T-cell (primary cell): Measurements from ENCODE around the gene SHC4. TPM values are rescaled to one million over a fixed set of nuclear protein-coding genes. Genes with fewer than 3 reads are reported as not detected.
"Not testable (repeated sequence)": the region's sequence is repeated elsewhere in the genome, so short reads cannot be mapped to it uniquely, and the experiment has no call there.

Experiments used
- ATAC-seq, 4 experiments: fragments of 200-7000 bp in 3 of 4; fragments of 150-1000 bp in 1 of 4; cut with Tn5 transposase; replicated peaks in 1 of 4; 1 replicate in 3 of 4; 2 replicates in 1 of 4; pipeline ENCODE4 v1.10.0; 2021; ENCODE audit warnings: moderate library complexity in 3 of 4, mild to moderate bottlenecking in 2 of 4, moderate number of reproducible peaks in 1 of 4
- CTCF ChIA-PET, 2 donors: fragments of 300-600 bp; sonication (Branson Sonifier 250); formaldehyde crosslinking; loops; one replicate each; lab custom pipeline; 2022; ENCODE audit warnings: antibody characterized with exemption in 2 of 2; lab: Charles Lee
- POLR2A ChIA-PET, 2 donors: fragments of 300-600 bp; sonication (Branson Sonifier 250); formaldehyde crosslinking; loops; one replicate each; lab custom pipeline; 2022; ENCODE audit warnings: antibody characterized with exemption in 2 of 2; lab: Charles Lee
- DNase-seq, 35 experiments: peaks; one replicate each; pipeline versions ENCODE4 v3.0.0 to v3.0.0-alpha.2; 2013 to 2023
- H3K27ac ChIP-seq: one replicate; pipeline ENCODE4 v1.5.1; 2013; ENCODE audit warnings: low read length
- H3K27me3 ChIP-seq, 2 experiments: replicated peaks in 1 of 2; 1 replicate in 1 of 2; 2 replicates in 1 of 2; pipeline versions ENCODE4 v1.6.1 to v1.7.0; 2013; ENCODE audit warnings: low read length in 1 of 2, mixed read lengths in 1 of 2; ENCODE audit not compliant: control insufficient read depth in 2 of 2, insufficient read depth in 2 of 2; ENCODE audit errors: extremely low read depth in 1 of 2
- H3K36me3 ChIP-seq, 2 donors: 1 replicate in 1 of 2; 2 replicates in 1 of 2; pipeline versions ENCODE4 v1.6.1 to v1.7.0; 2013; ENCODE audit warnings: low read length in 1 of 2; ENCODE audit not compliant: control insufficient read depth in 2 of 2, insufficient read depth in 1 of 2; ENCODE audit errors: extremely low read depth in 1 of 2
- H3K4me1 ChIP-seq, 2 experiments: 1 replicate in 1 of 2; 2 replicates in 1 of 2; pipeline versions ENCODE4 v1.6.1 to v1.7.0; 2013; ENCODE audit warnings: low read length in 2 of 2, mixed read lengths in 1 of 2; ENCODE audit not compliant: insufficient read depth in 2 of 2, control insufficient read depth in 1 of 2; ENCODE audit errors: extremely low read depth in 1 of 2
- H3K4me3 ChIP-seq, 2 donors: 1 replicate in 1 of 2; 2 replicates in 1 of 2; pipeline versions ENCODE4 v1.5.1 to v1.7.0; 2013; ENCODE audit warnings: mild to moderate bottlenecking in 2 of 2, low read length in 1 of 2, moderate library complexity in 1 of 2; ENCODE audit not compliant: control insufficient read depth in 1 of 2; ENCODE audit errors: extremely low read depth in 1 of 2
- H3K9me3 ChIP-seq: 2 replicates; pipeline ENCODE4 v1.7.0; 2013
- H3K27ac Mint-ChIP-seq, 2 donors: one replicate each; pipeline ENCODE4 v1.8.0; 2020 to 2021; ENCODE audit warnings: mild to moderate bottlenecking in 2 of 2, mixed read lengths in 2 of 2
- H3K27me3 Mint-ChIP-seq, 2 donors: one replicate each; pipeline ENCODE4 v1.8.0; 2021 to 2022; ENCODE audit warnings: mixed read lengths in 2 of 2
- H3K36me3 Mint-ChIP-seq: one replicate; pipeline ENCODE4 v1.8.0; 2021; ENCODE audit warnings: mixed read lengths
- H3K4me1 Mint-ChIP-seq, 3 donors: one replicate each; pipeline ENCODE4 v1.8.0; 2020 to 2022; ENCODE audit warnings: mixed read lengths in 3 of 3, mild to moderate bottlenecking in 1 of 3
- H3K4me3 Mint-ChIP-seq, 3 donors: one replicate each; pipeline ENCODE4 v1.8.0; 2020 to 2022; ENCODE audit warnings: mild to moderate bottlenecking in 3 of 3, mixed read lengths in 3 of 3, moderate library complexity in 3 of 3
- H3K9me3 Mint-ChIP-seq, 3 donors: one replicate each; pipeline ENCODE4 v1.8.0; 2020 to 2022; ENCODE audit warnings: mixed read lengths in 3 of 3
- WGBS: methylation state at CpG from one replicate; pipeline ENCODE4 v1.1.5; 2013; ENCODE audit warnings: missing lambda C conversion rate; ENCODE audit not compliant: insufficient coverage; 5-methylcytosine and 5-hydroxymethylcytosine counted together
- total RNA-seq, 35 experiments: library from RNA in 6 of 35; stranded (reverse) in 6 of 35; fragments of 120-200 nt in 1 of 35; gene quantifications; one replicate each; pipeline versions ENCODE4 v1.2.1 to v1.2.4 and lab custom pipeline; 2013 to 2026

SHC4 gene
- total RNA-seq, 5 donors from 2014 or later (not counting 1 experiment from before 2014, with no cell fraction given), result 0.13 to 0.88 (median 0.19) TPM

DNA sequence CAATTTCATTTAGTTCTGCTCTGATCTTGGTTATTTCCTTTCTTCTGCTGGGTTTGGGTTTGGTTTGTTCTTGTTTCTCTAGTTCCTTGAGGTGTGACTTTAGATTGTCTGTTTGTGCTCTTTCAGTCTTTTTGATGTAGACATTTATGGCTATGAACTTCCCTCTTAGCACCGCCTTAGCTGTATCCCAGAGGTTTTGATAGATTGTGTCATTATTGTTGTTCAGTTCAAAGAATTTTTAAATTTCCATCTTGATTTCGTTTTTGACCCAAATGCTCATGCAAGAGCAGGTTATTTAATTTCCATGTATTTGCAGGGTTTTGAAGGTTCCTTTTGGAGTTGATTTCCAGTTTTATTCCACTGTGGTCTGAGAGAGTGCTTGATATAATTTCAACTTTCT lies 53.2 kb downstream of the SHC4 start:
- ATAC-seq, CTCF ChIA-PET, H3K27ac ChIP-seq, DNase-seq, H3K9me3 ChIP-seq, H3K36me3 ChIP-seq, H3K27ac Mint-ChIP-seq, H3K4me1 ChIP-seq, POLR2A ChIA-PET, H3K9me3 Mint-ChIP-seq, H3K36me3 Mint-ChIP-seq, H3K4me3 Mint-ChIP-seq, H3K4me3 ChIP-seq, H3K4me1 Mint-ChIP-seq: not testable (repeated sequence)
- peaks cover 10 to 24% of the 10 kb centered on the region in 2 donors for H3K27me3 Mint-ChIP-seq
- WGBS, result no CpG with 5 or more reads among the region's 2 CpGs
- H3K27me3 ChIP-seq, result peaks cover 0 to 12% of the 10 kb centered on the region in 2 experiments

DNA sequence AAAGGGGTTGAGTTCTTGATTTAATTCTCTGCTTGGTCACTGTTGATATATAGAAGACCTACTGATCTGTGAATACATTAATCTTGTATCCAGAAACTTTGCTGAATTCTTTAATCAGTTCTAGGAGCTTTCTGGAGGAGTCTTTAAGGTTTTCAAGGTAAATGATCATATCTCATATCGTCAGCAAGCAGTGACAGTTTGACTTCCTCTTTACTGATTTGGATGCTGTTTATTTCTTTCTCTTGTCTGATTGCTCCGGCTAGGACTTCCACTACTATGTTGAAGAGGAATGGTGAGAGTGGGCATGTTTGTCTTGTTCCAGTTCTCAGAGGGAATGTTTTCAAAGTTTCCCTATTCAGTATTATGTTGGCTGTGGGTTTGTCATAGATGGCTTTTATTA lies 54.4 kb downstream of the SHC4 start:
- H3K9me3 ChIP-seq, ATAC-seq, H3K36me3 Mint-ChIP-seq, H3K4me1 ChIP-seq, H3K27ac ChIP-seq, CTCF ChIA-PET, H3K27ac Mint-ChIP-seq, H3K4me1 Mint-ChIP-seq, POLR2A ChIA-PET, H3K4me3 Mint-ChIP-seq, H3K9me3 Mint-ChIP-seq, H3K36me3 ChIP-seq, H3K4me3 ChIP-seq, DNase-seq: not testable (repeated sequence)
- H3K27me3 ChIP-seq, result peaks cover 0 to 12% of the 10 kb centered on the region in 2 experiments
- no CpG with 5 or more reads among the region's 2 CpGs for WGBS
- peaks cover 10 to 20% of the 10 kb centered on the region in 2 donors for H3K27me3 Mint-ChIP-seq

DNA sequence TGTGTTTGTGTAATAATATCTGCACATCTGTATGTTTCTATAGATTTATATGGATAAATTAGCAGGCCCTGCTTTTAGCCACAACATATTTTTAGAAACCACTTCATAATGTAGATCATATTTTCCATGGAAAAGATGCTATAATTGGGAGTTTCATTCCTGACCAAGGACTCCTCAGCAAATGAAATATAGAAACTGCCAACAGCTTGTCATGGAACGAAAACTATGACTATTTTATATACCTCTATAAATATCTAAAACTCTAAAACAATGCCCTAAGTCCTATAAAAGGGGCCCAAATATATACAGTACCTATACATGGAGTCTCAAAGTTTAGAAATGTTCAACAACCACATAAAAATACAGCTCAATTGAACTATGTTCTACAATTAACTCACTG lies 57.9 kb downstream of the SHC4 start:
- Histone ChIP-seq H3K27ac (no peak overlapping the region), H3K36me3 (no peaks in the 10 kb centered on the region), H3K9me3 (no peaks in the 10 kb centered on the region), H3K4me1 (no peaks in the 10 kb centered on the region), H3K4me3 (no peak overlapping the region), H3K27me3 (no peaks in the 10 kb centered on the region)
- DNase-seq (no peak), ATAC-seq (no peak)
- no peaks in the 10 kb centered on the region for H3K9me3 Mint-ChIP-seq
- H3K27me3 Mint-ChIP-seq, result peaks cover 5 to 6% of the 10 kb centered on the region in 2 donors
- H3K4me1 Mint-ChIP-seq, result no peaks in the 10 kb centered on the region
- ChIA-PET POLR2A (no interaction called here), CTCF (interaction anchor here in 1 of 2 donors (1.2 kb wide), 1 partner anchor 70 kb away, joined by 3 read pairs; no protein-coding TSS in a partner anchor)
- H3K36me3 Mint-ChIP-seq, result no peaks in the 10 kb centered on the region
- H3K27ac Mint-ChIP-seq, result no peak overlapping the region
- no CpG with 5 or more reads among the region's 1 CpG for WGBS
- H3K4me3 Mint-ChIP-seq, result no peak overlapping the region

GRCh38 chr15:48905216-48905615 lies 58.5 kb downstream of the SHC4 start:
- ATAC-seq (no peak), DNase-seq (no peak)
- Mint-ChIP-seq H3K36me3 (no peaks in the 10 kb centered on the region), H3K27ac (no peak overlapping the region), H3K27me3 (peaks cover 3 to 5% of the 10 kb centered on the region in 2 donors), H3K4me1 (no peaks in the 10 kb centered on the region), H3K9me3 (no peaks in the 10 kb centered on the region), H3K4me3 (no peak overlapping the region)
- Histone ChIP-seq H3K27ac (no peak overlapping the region), H3K4me3 (no peak overlapping the region), H3K27me3 (no peaks in the 10 kb centered on the region), H3K9me3 (no peaks in the 10 kb centered on the region), H3K36me3 (no peaks in the 10 kb centered on the region), H3K4me1 (no peaks in the 10 kb centered on the region)
- POLR2A ChIA-PET, result no interaction called here
- CTCF ChIA-PET, result interaction anchor here (0.5 kb wide), 2 partner anchors 11 to 43 kb away, joined by 3 to 4 read pairs; no protein-coding TSS in a partner anchor

DNA sequence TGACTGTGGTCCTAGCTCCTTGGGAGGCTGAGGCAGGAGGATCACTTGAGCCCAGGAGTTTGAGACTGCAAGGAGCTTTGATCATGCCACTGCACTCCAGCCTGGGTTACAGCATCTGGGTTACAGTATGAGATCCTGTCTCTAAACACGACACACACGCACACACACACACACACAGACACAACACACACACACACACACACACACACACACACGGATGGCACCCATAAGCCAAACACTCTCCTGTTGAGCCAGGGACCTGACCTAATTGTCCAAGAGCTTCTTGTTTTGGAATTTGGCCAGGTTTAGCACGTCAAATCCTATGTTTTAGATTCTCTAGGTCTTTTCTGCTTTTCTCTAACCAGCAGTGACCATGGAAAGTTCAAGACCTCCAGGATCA lies 59.0 kb downstream of the SHC4 start:
- ChIA-PET CTCF (interaction anchor here (0.5 kb wide), 2 partner anchors 11 to 43 kb away, joined by 3 to 4 read pairs; no protein-coding TSS in a partner anchor), POLR2A (no interaction called here)
- 90% methylated on average over 4 of the region's 4 CpGs for WGBS
- H3K4me1 Mint-ChIP-seq, result no peaks in the 10 kb centered on the region
- DNase-seq (no peak), ATAC-seq (no peak)
- Histone ChIP-seq H3K9me3 (no peaks in the 10 kb centered on the region), H3K27ac (no peak overlapping the region), H3K36me3 (no peaks in the 10 kb centered on the region), H3K4me3 (no peak overlapping the region), H3K27me3 (no peaks in the 10 kb centered on the region), H3K4me1 (no peaks in the 10 kb centered on the region)
- H3K27ac Mint-ChIP-seq, result no peak overlapping the region
- peaks cover 0 to 5% of the 10 kb centered on the region in 2 donors for H3K27me3 Mint-ChIP-seq
- H3K4me3 Mint-ChIP-seq, result no peak overlapping the region
- no peaks in the 10 kb centered on the region for H3K36me3 Mint-ChIP-seq
- H3K9me3 Mint-ChIP-seq, result no peaks in the 10 kb centered on the region

GRCh38 chr15:48899793-48900192 lies 63.9 kb downstream of the SHC4 start:
- Mint-ChIP-seq H3K4me3 (no peak overlapping the region), H3K36me3 (no peaks in the 10 kb centered on the region), H3K4me1 (no peaks in the 10 kb centered on the region), H3K9me3 (no peaks in the 10 kb centered on the region), H3K27ac (no peak overlapping the region), H3K27me3 (peaks cover 20 to 28% of the 10 kb centered on the region in 2 donors)
- Histone ChIP-seq H3K9me3 (no peaks in the 10 kb centered on the region), H3K4me3 (no peak overlapping the region), H3K27me3 (peaks cover 0 to 3% of the 10 kb centered on the region in 2 experiments), H3K36me3 (no peaks in the 10 kb centered on the region), H3K4me1 (no peaks in the 10 kb centered on the region), H3K27ac (no peak overlapping the region)
- DNase-seq (no peak), ATAC-seq (no peak)
- WGBS, result no CpG with 5 or more reads among the region's 4 CpGs
- CTCF ChIA-PET, result interaction anchor here in 1 of 2 donors (0.7 kb wide), 1 partner anchor 61 kb away, joined by 3 read pairs; no protein-coding TSS in a partner anchor
- POLR2A ChIA-PET, result interaction anchor here in 1 of 2 donors (0.7 kb wide), 1 partner anchor 206 kb away, joined by 3 read pairs; no protein-coding TSS in a partner anchor
